ENCODE data around the gene ENTPD3. TPM values are rescaled to one million over a fixed set of nuclear protein-coding genes. Genes with fewer than 3 reads are reported as not detected.

Gene ENTPD3
- total RNA-seq, 6 donors from 2014 or later = 2.1 to 9.6 (median 3.9) TPM

DNA sequence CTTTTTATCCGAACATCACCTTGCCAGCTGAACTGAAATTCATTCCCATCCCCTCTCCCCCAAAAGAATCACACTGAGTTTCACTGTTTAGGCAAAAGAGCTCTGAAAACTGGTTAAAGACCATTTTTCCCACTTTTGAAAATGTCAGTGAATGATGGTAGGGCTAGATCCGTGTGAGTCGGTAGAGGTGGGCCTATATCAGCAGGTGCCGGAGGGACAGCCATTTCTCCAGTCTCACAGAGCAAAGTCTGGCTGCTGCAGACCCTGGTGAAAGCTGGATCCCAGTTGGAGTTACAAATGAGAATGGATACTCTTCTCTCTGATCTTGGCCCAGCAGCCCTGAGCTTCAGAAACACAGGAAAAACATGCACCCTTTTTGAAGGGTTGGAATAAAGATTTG lies 10.9 kb downstream of the ENTPD3 start:
- H3K4me1 ChIP-seq = no peaks in the 10 kb centered on the region
- ATAC-seq (ENCODE audit: low FRiP score in 2 of 2) (no peak), DNase-seq (no peak)
- 83 to 93% methylated on average over 4 of the region's 4 CpGs for WGBS, 2 donors
- no peak overlapping the region for H3K27ac ChIP-seq
- H3K9me3 ChIP-seq = no peaks in the 10 kb centered on the region
- no peak overlapping the region for H3K4me3 ChIP-seq
- no peaks in the 10 kb centered on the region for H3K36me3 ChIP-seq
- no peak for TF ChIP-seq EP300 (IDR thresholded peaks at IDR 0.05)
- TF ChIP-seq, protein P1, sequence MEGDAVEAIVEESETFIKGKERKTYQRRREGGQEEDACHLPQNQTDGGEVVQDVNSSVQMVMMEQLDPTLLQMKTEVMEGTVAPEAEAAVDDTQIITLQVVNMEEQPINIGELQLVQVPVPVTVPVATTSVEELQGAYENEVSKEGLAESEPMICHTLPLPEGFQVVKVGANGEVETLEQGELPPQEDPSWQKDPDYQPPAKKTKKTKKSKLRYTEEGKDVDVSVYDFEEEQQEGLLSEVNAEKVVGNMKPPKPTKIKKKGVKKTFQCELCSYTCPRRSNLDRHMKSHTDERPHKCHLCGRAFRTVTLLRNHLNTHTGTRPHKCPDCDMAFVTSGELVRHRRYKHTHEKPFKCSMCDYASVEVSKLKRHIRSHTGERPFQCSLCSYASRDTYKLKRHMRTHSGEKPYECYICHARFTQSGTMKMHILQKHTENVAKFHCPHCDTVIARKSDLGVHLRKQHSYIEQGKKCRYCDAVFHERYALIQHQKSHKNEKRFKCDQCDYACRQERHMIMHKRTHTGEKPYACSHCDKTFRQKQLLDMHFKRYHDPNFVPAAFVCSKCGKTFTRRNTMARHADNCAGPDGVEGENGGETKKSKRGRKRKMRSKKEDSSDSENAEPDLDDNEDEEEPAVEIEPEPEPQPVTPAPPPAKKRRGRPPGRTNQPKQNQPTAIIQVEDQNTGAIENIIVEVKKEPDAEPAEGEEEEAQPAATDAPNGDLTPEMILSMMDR (IDR thresholded peaks at IDR 0.05) = no peak
- no peak for TF ChIP-seq POLR2AphosphoS5 (IDR thresholded peaks at IDR 0.05)
- no peak for TF ChIP-seq POLR2A (IDR thresholded peaks at IDR 0.05)
- H3K27me3 ChIP-seq = no peaks in the 10 kb centered on the region

DNA sequence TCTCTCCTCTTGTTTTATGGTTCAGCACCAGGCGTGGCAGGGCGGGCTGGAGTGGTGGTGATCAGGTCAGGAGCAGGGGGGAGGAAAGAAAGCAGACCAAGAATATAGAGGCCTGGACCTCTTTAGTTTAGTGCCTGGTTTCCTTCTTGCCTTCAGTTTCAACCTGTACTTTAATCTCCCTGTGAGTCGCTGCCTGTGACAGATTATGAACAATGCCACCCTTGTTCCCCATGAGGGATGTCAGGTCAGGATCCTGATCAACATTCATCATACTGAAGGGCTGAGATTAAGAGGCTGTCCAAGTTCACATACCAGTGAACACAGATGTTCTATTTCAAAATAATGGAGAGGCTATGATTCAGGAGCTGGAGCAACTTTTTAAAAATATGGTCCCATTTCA lies 11.4 kb downstream of the ENTPD3 start:
- no peaks in the 10 kb centered on the region for H3K36me3 ChIP-seq
- 76 to 90% methylated on average over 3 of the region's 3 CpGs for WGBS, 2 donors
- DNase-seq (no peak), ATAC-seq (ENCODE audit: low FRiP score in 2 of 2) (no peak)
- no peak overlapping the region for H3K27ac ChIP-seq
- TF ChIP-seq POLR2A (IDR thresholded peaks at IDR 0.05) (no peak), EP300 (IDR thresholded peaks at IDR 0.05) (no peak), POLR2AphosphoS5 (IDR thresholded peaks at IDR 0.05) (no peak)
- TF ChIP-seq, protein P1 (IDR thresholded peaks at IDR 0.05) = no peak
- no peaks in the 10 kb centered on the region for H3K4me1 ChIP-seq
- H3K27me3 ChIP-seq = no peaks in the 10 kb centered on the region
- H3K9me3 ChIP-seq = no peaks in the 10 kb centered on the region
- H3K4me3 ChIP-seq = no peak overlapping the region

DNA sequence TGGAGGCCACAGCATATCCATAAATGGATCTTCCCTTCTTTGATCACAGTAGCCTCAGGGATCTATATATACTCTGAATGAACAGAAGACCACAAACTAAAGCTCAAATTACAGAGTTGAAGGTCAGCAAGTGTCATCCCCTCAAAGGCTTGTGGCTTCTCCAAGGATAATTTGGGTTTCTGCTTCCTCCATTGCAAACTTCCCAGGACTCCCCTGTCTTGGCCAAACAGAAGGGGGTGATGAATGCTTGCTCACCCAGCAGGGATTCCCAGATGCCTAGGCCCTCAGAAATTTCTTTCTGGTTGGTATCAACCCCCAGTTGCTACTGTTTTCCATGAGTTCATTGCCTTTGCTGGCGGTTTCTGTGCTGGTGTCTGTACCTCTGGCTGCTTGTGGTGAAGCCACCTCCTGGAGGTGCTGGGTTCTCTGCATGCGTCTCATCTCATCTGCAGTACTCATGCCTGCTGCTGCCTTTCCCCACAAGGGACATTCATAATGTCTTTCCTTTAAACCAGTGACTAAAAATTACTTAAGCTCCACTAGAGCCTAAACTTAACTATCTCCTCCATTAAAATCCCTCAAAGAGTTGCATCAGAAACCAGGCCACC lies 17.7 kb downstream of the ENTPD3 start:
- no peak overlapping the region for H3K27ac ChIP-seq
- H3K4me1 ChIP-seq = no peaks in the 10 kb centered on the region
- no peak for TF ChIP-seq EP300 (IDR thresholded peaks at IDR 0.05)
- no peak for TF ChIP-seq POLR2AphosphoS5 (IDR thresholded peaks at IDR 0.05)
- TF ChIP-seq, protein P1 (IDR thresholded peaks at IDR 0.05) = no peak
- TF ChIP-seq POLR2A (IDR thresholded peaks at IDR 0.05) = no peak
- no peak for ATAC-seq (ENCODE audit: low FRiP score in 2 of 2)
- H3K4me3 ChIP-seq = no peak overlapping the region
- no peaks in the 10 kb centered on the region for H3K9me3 ChIP-seq
- H3K36me3 ChIP-seq = no peaks in the 10 kb centered on the region
- 84 to 92% methylated on average over 2 of the region's 2 CpGs for WGBS, 2 donors
- no peak for DNase-seq
- no peaks in the 10 kb centered on the region for H3K27me3 ChIP-seq

DNA sequence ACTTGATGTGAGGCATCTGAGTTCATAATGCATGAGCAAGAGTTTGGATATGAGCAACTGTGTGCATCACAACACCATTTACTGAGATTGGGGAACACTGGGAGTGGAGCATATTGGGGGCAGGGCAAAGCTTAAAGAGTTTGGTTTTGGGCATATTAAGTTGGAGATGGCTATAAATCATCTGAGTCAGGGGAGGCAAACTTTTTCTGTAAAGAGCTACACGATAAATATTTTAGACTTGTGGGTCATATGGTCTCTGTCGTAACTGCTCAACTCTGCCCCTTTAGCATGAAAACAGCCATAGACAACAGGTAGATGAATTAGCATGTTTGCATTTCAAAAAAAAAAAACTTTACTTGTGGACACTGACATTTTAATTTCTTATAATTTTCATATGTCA lies 20.0 kb downstream of the ENTPD3 start:
- 81 to 93% methylated on average over 2 of the region's 2 CpGs for WGBS, 2 donors

More for the DNA sequence above, 20.0 kb downstream of the ENTPD3 start:
- no peaks in the 10 kb centered on the region for H3K36me3 ChIP-seq
- DNase-seq (no peak), ATAC-seq (ENCODE audit: low FRiP score in 2 of 2) (no peak)
- H3K27ac ChIP-seq = no peak overlapping the region
- H3K4me1 ChIP-seq = no peaks in the 10 kb centered on the region
- H3K9me3 ChIP-seq = no peaks in the 10 kb centered on the region
- H3K27me3 ChIP-seq = no peaks in the 10 kb centered on the region
- no peak overlapping the region for H3K4me3 ChIP-seq
- TF ChIP-seq EP300 (IDR thresholded peaks at IDR 0.05) (no peak), POLR2A (IDR thresholded peaks at IDR 0.05) (no peak), POLR2AphosphoS5 (IDR thresholded peaks at IDR 0.05) (no peak)
- TF ChIP-seq, protein P1 (IDR thresholded peaks at IDR 0.05) = no peak
